GM18498 (cell line): Measurements from ENCODE around the gene MBOAT2.
"Not testable (repeated sequence)": the region's sequence is repeated elsewhere in the genome, so short reads cannot be mapped to it uniquely, and the experiment has no call there.

Experiments used
- ATAC-seq: cut with Tn5 transposase; IDR thresholded peaks from one replicate; pipeline ENCODE4 v1.9.1; 2021; ENCODE audit warnings: mild to moderate bottlenecking, moderate library complexity; ENCODE audit not compliant: unreplicated experiment

MBOAT2 gene

GRCh38 chr2:8965216-8965969, 38.1 kb downstream of the MBOAT2 start:
- no peak for ATAC-seq

GRCh38 chr2:8962890-8963289, 40.6 kb downstream of the MBOAT2 start:
- ATAC-seq, result no peak

GRCh38 chr2:8957628-8958027, 45.9 kb downstream of the MBOAT2 start:
- no peak for ATAC-seq

GRCh38 chr2:8956774-8957173, 46.7 kb downstream of the MBOAT2 start:
- ATAC-seq, result no peak

GRCh38 chr2:8954990-8955389, 48.5 kb downstream of the MBOAT2 start:
- ATAC-seq, result no peak

GRCh38 chr2:8953525-8953924, 50.0 kb downstream of the MBOAT2 start:
- no peak for ATAC-seq

GRCh38 chr2:8939486-8940114, 63.9 kb downstream of the MBOAT2 start:
- ATAC-seq, result no peak

- no peak for ATAC-seq
Measured at GRCh38 chr2:8938384-8938783, 65.1 kb downstream of the MBOAT2 start.

- ATAC-seq, result no peak
Measured at GRCh38 chr2:8935982-8936381, 67.5 kb downstream of the MBOAT2 start.

- ATAC-seq, result no peak
Measured at GRCh38 chr2:8934338-8934737, 69.1 kb downstream of the MBOAT2 start.

GRCh38 chr2:8932702-8933101, 70.8 kb downstream of the MBOAT2 start:
- ATAC-seq, result no peak

GRCh38 chr2:8930185-8930584, 73.3 kb downstream of the MBOAT2 start:
- not testable (repeated sequence) for ATAC-seq

GRCh38 chr2:8929128-8929527, 74.4 kb downstream of the MBOAT2 start:
- ATAC-seq, result no peak

GRCh38 chr2:8927510-8928455, 75.7 kb downstream of the MBOAT2 start:
- ATAC-seq, result no peak

GRCh38 chr2:8926356-8926755, 77.1 kb downstream of the MBOAT2 start:
- ATAC-seq, result no peak

GRCh38 chr2:8925411-8925810, 78.1 kb downstream of the MBOAT2 start:
- ATAC-seq, result no peak

GRCh38 chr2:8923183-8923582, 80.3 kb downstream of the MBOAT2 start:
- ATAC-seq, result no peak

- ATAC-seq, result no peak
Measured at GRCh38 chr2:8922431-8922830, 81.1 kb downstream of the MBOAT2 start.

GRCh38 chr2:8918412-8918811, 85.1 kb downstream of the MBOAT2 start:
- no peak for ATAC-seq

GRCh38 chr2:8915941-8916340, 87.5 kb downstream of the MBOAT2 start:
- ATAC-seq, result no peak

- ATAC-seq, result not testable (repeated sequence)
Measured at GRCh38 chr2:8913767-8914166, 89.7 kb downstream of the MBOAT2 start.
